ENCODE results near the gene KIF18B.

KIF18B gene

GRCh38 chr17:44947461-44948314 is at the start of gene KIF18B:
Gene KIF18B (minus strand): TSS chr17:44947773. CDS start chr17:44936344, 11,429 bp downstream.
- peak; percentile 99 for DNase-seq

GRCh38 chr17:44996304-44996703 is 48.7 kb upstream of the KIF18B start:
- no peak for DNase-seq

GRCh38 chr17:44995436-44996001 is 47.9 kb upstream of the KIF18B start:
- no peak for DNase-seq

- DNase-seq = no peak
These were observed 44.8 kb upstream of the KIF18B start for GRCh38 chr17:44992242-44992939.

- DNase-seq = no peak
These were observed 43.4 kb upstream of the KIF18B start for GRCh38 chr17:44990994-44991393.

GRCh38 chr17:44989552-44990138 is 42.1 kb upstream of the KIF18B start:
- DNase-seq = no peak

- DNase-seq = no peak
These were observed 40.7 kb upstream of the KIF18B start for GRCh38 chr17:44988044-44988942.

GRCh38 chr17:44983563-44983962 is 36.0 kb upstream of the KIF18B start:
- DNase-seq = no peak

- DNase-seq = no peak
These were observed 34.6 kb upstream of the KIF18B start for GRCh38 chr17:44982113-44982702.

GRCh38 chr17:44981221-44981968 is 33.8 kb upstream of the KIF18B start:
- DNase-seq = no peak

- no peak for DNase-seq
These were observed 31.9 kb upstream of the KIF18B start for GRCh38 chr17:44979426-44979995.

- no peak for DNase-seq
These were observed 31.2 kb upstream of the KIF18B start for GRCh38 chr17:44978807-44979206.

GRCh38 chr17:44977814-44978550 is 30.4 kb upstream of the KIF18B start:
- no peak for DNase-seq

- DNase-seq = peak in 1 of 2 experiments; percentile 7
These were observed 29.5 kb upstream of the KIF18B start for GRCh38 chr17:44977065-44977464.

GRCh38 chr17:44976206-44976605 is 28.6 kb upstream of the KIF18B start:
- DNase-seq = no peak

GRCh38 chr17:44972953-44973352 is 25.4 kb upstream of the KIF18B start:
- DNase-seq = no peak

- no peak for DNase-seq
These were observed 24.4 kb upstream of the KIF18B start for GRCh38 chr17:44971776-44972483.

- no peak for DNase-seq
These were observed 22.7 kb upstream of the KIF18B start for GRCh38 chr17:44970136-44970741.

Data from AML-193 (cell line).